NCI-H146 treated with DMSO at 0.1 percent for 48 hours (cell line): ENCODE data around the gene YPEL2.

Experiments used
- DNase-seq: peaks from one replicate; lab custom pipeline; 2025; ENCODE audit not compliant: unreplicated experiment; lab: John Stamatoyannopoulos, UW

YPEL2 gene

GRCh38 chr17:59428916-59429485 lies 97.5 kb downstream of the YPEL2 start:
- DNase-seq = no peak

- no peak for DNase-seq
Observed at GRCh38 chr17:59431601-59432000, 100.1 kb downstream of the YPEL2 start.

GRCh38 chr17:59432657-59433056 lies 101.2 kb downstream of the YPEL2 start:
- peak; percentile 25 for DNase-seq

GRCh38 chr17:59433586-59433985 lies 102.1 kb downstream of the YPEL2 start:
- DNase-seq = no peak

- no peak for DNase-seq
Observed at GRCh38 chr17:59434429-59434828, 103.0 kb downstream of the YPEL2 start.

GRCh38 chr17:59435238-59435637 lies 103.8 kb downstream of the YPEL2 start:
- DNase-seq = no peak

GRCh38 chr17:59436900-59437299 lies 105.4 kb downstream of the YPEL2 start:
- DNase-seq = no peak

- no peak for DNase-seq
Observed at GRCh38 chr17:59437791-59438281, 106.4 kb downstream of the YPEL2 start.

- no peak for DNase-seq
Observed at GRCh38 chr17:59439262-59439661, 107.8 kb downstream of the YPEL2 start.

GRCh38 chr17:59439741-59440211 lies 108.3 kb downstream of the YPEL2 start:
- no peak for DNase-seq

GRCh38 chr17:59440757-59441463 lies 109.5 kb downstream of the YPEL2 start:
- peak; percentile 77 for DNase-seq

- no peak for DNase-seq
Observed at GRCh38 chr17:59441464-59442096, 110.1 kb downstream of the YPEL2 start.

GRCh38 chr17:59443106-59443505 lies 111.7 kb downstream of the YPEL2 start:
- no peak for DNase-seq
